GM12878 (cell line): ENCODE data around the gene SNTA1. TPM values are rescaled to one million over a fixed set of nuclear protein-coding genes. Genes with fewer than 3 reads are reported as not detected.
A peak's percentile ranks its signal among the peaks of the same experiment; 100 is the strongest.

Source experiments
- ATAC-seq: fragments of 200-7000 bp; cut with Tn5 transposase; 3 replicates; pipeline ENCODE4 v1.9.1; 2020; ENCODE audit warnings: mild to moderate bottlenecking, moderate library complexity
- BruUV-seq: library from RNA; stranded (reverse); fragments of 400-500 nt; replicated peaks from 2 replicates; lab custom pipeline; 2021; lab: Mats Ljungman, UMichigan
- CTCF ChIA-PET: fragments of 300-600 bp; sonication (Branson Sonifier 250); formaldehyde crosslinking; extraction: SDS; loops from one replicate; lab custom pipeline; 2021; ENCODE audit warnings: inconsistent platforms; lab: Yijun Ruan, JAX
- POLR2A ChIA-PET: fragments of 350-600 bp; formaldehyde crosslinking; extraction: SDS; loops from one replicate; lab custom pipeline; 2021; ENCODE audit warnings: inconsistent platforms; lab: Charles Lee
- RAD21 ChIA-PET: fragments of 300-600 bp; sonication (Branson Sonifier 250); formaldehyde crosslinking; loops from one replicate; lab custom pipeline; 2023; ENCODE audit warnings: antibody characterized with exemption; ENCODE audit not compliant: unreplicated experiment; lab: Charles Lee
- SMC1A ChIA-PET: fragments of 300-600 bp; sonication (Branson Sonifier 250); formaldehyde crosslinking; loops from one replicate; lab custom pipeline; 2023; ENCODE audit not compliant: unreplicated experiment, uncharacterized antibody; lab: Charles Lee
- DNase-seq: peaks from one replicate; pipeline ENCODE4 v3.0.0-alpha.2; 2011; ENCODE audit warnings: low read depth, low spot score
- FAIRE-seq: peaks from 3 replicates; lab custom pipeline; 2011; peaks lifted over from hg19 to GRCh38; lab: Jason Lieb, UNC
- H2AFZ ChIP-seq: 2 replicates; pipeline ENCODE4 v1.6.0; 2011; ENCODE audit warnings: low read depth, low read length, control low read depth; ENCODE audit not compliant: control insufficient read depth
- H3K27ac ChIP-seq: 2 replicates; pipeline ENCODE4 v1.5.1; 2011; ENCODE audit warnings: control low read depth; ENCODE audit not compliant: control insufficient read depth, insufficient read depth
- H3K27me3 ChIP-seq, 2 experiments: replicated peaks in 1 of 2; 2 replicates each; pipeline versions ENCODE4 v1.6.0 to v1.6.1; 2011; ENCODE audit warnings: low read length in 1 of 2; ENCODE audit not compliant: control insufficient read depth in 2 of 2, insufficient read depth in 2 of 2
- H3K36me3 ChIP-seq, 2 experiments: 2 replicates each; pipeline ENCODE4 v1.5.1; 2011; ENCODE audit warnings: low read length in 1 of 2; ENCODE audit not compliant: control insufficient read depth in 2 of 2, insufficient read depth in 2 of 2
- H3K4me1 ChIP-seq: 2 replicates; pipeline ENCODE4 v1.6.1; 2011; ENCODE audit warnings: mild to moderate bottlenecking, low read length, moderate library complexity, mixed read lengths; ENCODE audit not compliant: control insufficient read depth, insufficient read depth
- H3K4me2 ChIP-seq: 2 replicates; pipeline ENCODE4 v1.6.0; 2011; ENCODE audit warnings: control low read depth; ENCODE audit not compliant: control insufficient read depth, insufficient read depth
- H3K4me3 ChIP-seq: fragments of 200-600 bp; sonication (generic); 2 replicates; pipeline ENCODE4 v1.5.1; 2016
- H3K79me2 ChIP-seq: 2 replicates; pipeline ENCODE4 v1.6.0; 2011; ENCODE audit warnings: low read length; ENCODE audit not compliant: control insufficient read depth, insufficient read depth
- H3K9ac ChIP-seq: 2 replicates; pipeline ENCODE4 v1.8.0; 2011; ENCODE audit warnings: low read length, control low read depth, mixed read lengths; ENCODE audit not compliant: control insufficient read depth, insufficient read depth
- H3K9me3 ChIP-seq: replicated peaks from 3 replicates; pipeline ENCODE4 v1.5.1; 2011; ENCODE audit warnings: mild to moderate bottlenecking, low read length; ENCODE audit not compliant: control insufficient read depth, insufficient read depth
- H4K20me1 ChIP-seq: 2 replicates; pipeline ENCODE4 v1.6.0; 2011; ENCODE audit not compliant: control insufficient read depth, insufficient read depth
- CTCF ChIP-seq, 3 experiments: IDR thresholded peaks in 2 of 3; conservative IDR thresholded peaks in 1 of 3; 2 replicates each; pipeline ENCODE4 v1.5.1; 2011; ENCODE audit warnings: low read depth in 3 of 3, low read length in 3 of 3, mild to moderate bottlenecking in 3 of 3, control low read depth in 2 of 3, moderate library complexity in 2 of 3, inconsistent platforms in 1 of 3, mixed read lengths in 1 of 3; ENCODE audit not compliant: control insufficient read depth in 2 of 3, insufficient read depth in 1 of 3; ENCODE audit errors: extremely low read depth in 1 of 3
- EED ChIP-seq: sonication (generic); IDR thresholded peaks from 2 replicates; pipeline ENCODE4 v1.6.1; 2016; ENCODE audit warnings: antibody characterized with exemption, low read depth
- HDGF ChIP-seq: fragments of 450-650 bp; IDR thresholded peaks from 2 replicates; pipeline ENCODE4 v1.6.1; 2016; ENCODE audit warnings: antibody characterized with exemption
- IKZF2 ChIP-seq, 2 experiments: fragments of 450-650 bp; IDR thresholded peaks; 2 replicates each; pipeline ENCODE4 v1.6.1; 2017; ENCODE audit warnings: mild to moderate bottlenecking in 2 of 2, moderate library complexity in 2 of 2
- JUNB ChIP-seq: IDR thresholded peaks from 2 replicates; pipeline ENCODE4 v1.6.1; 2016; ENCODE audit warnings: antibody characterized with exemption, mild to moderate bottlenecking
- LARP7 ChIP-seq: fragments of 450-650 bp; IDR thresholded peaks from 2 replicates; pipeline ENCODE4 v1.6.1; 2017; ENCODE audit warnings: mild to moderate bottlenecking
- NFIC ChIP-seq: IDR thresholded peaks from 2 replicates; pipeline ENCODE4 v1.6.1; 2012; ENCODE audit warnings: low read depth, mild to moderate bottlenecking, inconsistent platforms, low read length, moderate library complexity
- RBBP5 ChIP-seq: fragments of 200-600 bp; sonication (generic); conservative IDR thresholded peaks from 2 replicates; pipeline ENCODE4 v1.6.1; 2016
- RELA ChIP-seq: fragments of 450-650 bp; IDR thresholded peaks from 2 replicates; pipeline ENCODE4 v1.8.0; 2014; ENCODE audit warnings: borderline replicate concordance; ENCODE audit not compliant: partially characterized antibody
- SKIL ChIP-seq: fragments of 450-650 bp; IDR thresholded peaks from 2 replicates; pipeline ENCODE4 v1.6.1; 2017; ENCODE audit warnings: mild to moderate bottlenecking, low read depth, inconsistent platforms; ENCODE audit not compliant: poor library complexity, severe bottlenecking
- USF1 ChIP-seq: IDR thresholded peaks from 2 replicates; pipeline ENCODE4 v1.6.1; 2011; ENCODE audit warnings: borderline replicate concordance, low read depth, mild to moderate bottlenecking, moderate library complexity, mixed read lengths, low read length; ENCODE audit not compliant: insufficient read depth; ENCODE audit errors: extremely low read length
- WGBS: methylation state at CpG from one replicate; pipeline ENCODE4 v1.1.6; 2016; ENCODE audit warnings: low lambda C conversion rate; ENCODE audit not compliant: insufficient replicate concordance, insufficient coverage; ENCODE audit errors: missing lambda C conversion rate; 5-methylcytosine and 5-hydroxymethylcytosine counted together
- in situ Hi-C: fragments of 300-500 bp; cut with MboI; formaldehyde crosslinking; loops from 9 replicates; pipeline ENCODE4 v1.14.3; 2018; ENCODE audit warnings: mixed read lengths
- intact Hi-C: fragments of 100-400 bp; cut with micrococcal nuclease; formaldehyde crosslinking; loops from one replicate; pipeline ENCODE4 v1.14.2; 2022; ENCODE audit not compliant: unreplicated experiment
- polyA plus RNA-seq, 11 experiments: library from polyadenylated mRNA; depleted of rRNA in 4 of 11; unstranded in 6 of 11; stranded (reverse) in 5 of 11; fragments of >200 nt; fragmentation: Nextera tagmentation in 4 of 11; fragmentation: Illumina TruSeq in 1 of 11; extraction: Ambion mirVana in 4 of 11; extraction: Trizol in 1 of 11; gene quantifications; 1 replicate in 1 of 11; 2 replicates in 10 of 11; pipeline versions ENCODE4 v1.2.1 to v1.2.3, GENCODE V29; 2011 to 2016; ENCODE audit warnings: inconsistent platforms in 2 of 11, missing spikeins in 2 of 11, low read depth in 1 of 11
- total RNA-seq, 4 experiments: library from RNA; depleted of rRNA in 3 of 4; stranded (reverse); fragments of >200 nt in 3 of 4; fragmentation: Illumina TruSeq in 1 of 4; extraction: Trizol in 1 of 4; gene quantifications; 2 replicates each; pipeline versions ENCODE4 v1.2.1 to v1.2.3, GENCODE V29; 2013 to 2021
- TF ChIP-seq, protein P1 (sequence below): fragments of 450-650 bp; IDR thresholded peaks from 2 replicates; pipeline ENCODE4 v1.6.1; 2014; ENCODE audit warnings: mild to moderate bottlenecking
- TF ChIP-seq, protein P2 (sequence below): fragments of 150-350 bp; IDR thresholded peaks from 2 replicates; pipeline ENCODE4 v1.6.1; 2016; ENCODE audit warnings: low read depth, low read length

Gene SNTA1
- total and polyA plus RNA-seq, 10 of the 15 experiments (the other 5 are each of a cell fraction or from before 2014, with no cell fraction given): 0.26 to 5.1 (median 1.8) TPM

- H3K36me3 ChIP-seq: no peaks in the 10 kb centered on the region
- no peaks in the 10 kb centered on the region; a peak in 1 of 4 replicates for H3K27me3 ChIP-seq
- no peaks in the 10 kb centered on the region for H4K20me1 ChIP-seq
- in situ Hi-C loops: no loop called here
- FAIRE-seq (no peak), DNase-seq (no peak), ATAC-seq (no peak)
- no TSS peak for BruUV-seq
- H3K9ac ChIP-seq: peak overlapping the region; percentile 27; the same call in 1 of the 2 replicates
- 56% methylated on average over 9 of the region's 9 CpGs for WGBS
- H3K27ac ChIP-seq: no peak overlapping the region
- POLR2A ChIA-PET: interaction anchor here (0.5 kb wide), 1 partner anchor 45 kb away, joined by 4 read pairs; no protein-coding TSS in a partner anchor
- H3K4me2 ChIP-seq: peak overlapping the region; percentile 93
- H2AFZ ChIP-seq: no peak overlapping the region
- H3K4me1 ChIP-seq: peaks cover 26% of the 10 kb centered on the region
- RAD21 ChIA-PET: interaction anchor here (1.1 kb wide), 1 partner anchor 48 kb away, joined by 3 read pairs; the partner anchor contains the start of gene CBFA2T2
- H3K9me3 ChIP-seq: no peaks in the 10 kb centered on the region
- intact Hi-C loops: no loop called here
- CTCF ChIA-PET: no interaction called here
- no peaks in the 10 kb centered on the region for H3K79me2 ChIP-seq
- H3K4me3 ChIP-seq: 0 out of 2 replicates have a peak overlapping the region, but pooled peaks have one; percentile 77
- SMC1A ChIA-PET: no interaction called here
- TF ChIP-seq HDGF: no peak
- TF ChIP-seq IKZF2 (IDR thresholded peaks at IDR 0.05): no peak
- TF ChIP-seq CTCF (IDR thresholded peaks at IDR 0.05 in 2 of 3, conservative IDR thresholded peaks at IDR 0.05 in 1 of 3; ENCODE audit: control insufficient read depth in 2 of 3, extremely low read depth in 1 of 3, insufficient read depth in 1 of 3, low read depth in 3 of 3, low read length in 3 of 3): no peak
- TF ChIP-seq, protein P1, sequence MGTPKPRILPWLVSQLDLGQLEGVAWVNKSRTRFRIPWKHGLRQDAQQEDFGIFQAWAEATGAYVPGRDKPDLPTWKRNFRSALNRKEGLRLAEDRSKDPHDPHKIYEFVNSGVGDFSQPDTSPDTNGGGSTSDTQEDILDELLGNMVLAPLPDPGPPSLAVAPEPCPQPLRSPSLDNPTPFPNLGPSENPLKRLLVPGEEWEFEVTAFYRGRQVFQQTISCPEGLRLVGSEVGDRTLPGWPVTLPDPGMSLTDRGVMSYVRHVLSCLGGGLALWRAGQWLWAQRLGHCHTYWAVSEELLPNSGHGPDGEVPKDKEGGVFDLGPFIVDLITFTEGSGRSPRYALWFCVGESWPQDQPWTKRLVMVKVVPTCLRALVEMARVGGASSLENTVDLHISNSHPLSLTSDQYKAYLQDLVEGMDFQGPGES: no peak
- TF ChIP-seq EED: no peak
- TF ChIP-seq, protein P2, sequence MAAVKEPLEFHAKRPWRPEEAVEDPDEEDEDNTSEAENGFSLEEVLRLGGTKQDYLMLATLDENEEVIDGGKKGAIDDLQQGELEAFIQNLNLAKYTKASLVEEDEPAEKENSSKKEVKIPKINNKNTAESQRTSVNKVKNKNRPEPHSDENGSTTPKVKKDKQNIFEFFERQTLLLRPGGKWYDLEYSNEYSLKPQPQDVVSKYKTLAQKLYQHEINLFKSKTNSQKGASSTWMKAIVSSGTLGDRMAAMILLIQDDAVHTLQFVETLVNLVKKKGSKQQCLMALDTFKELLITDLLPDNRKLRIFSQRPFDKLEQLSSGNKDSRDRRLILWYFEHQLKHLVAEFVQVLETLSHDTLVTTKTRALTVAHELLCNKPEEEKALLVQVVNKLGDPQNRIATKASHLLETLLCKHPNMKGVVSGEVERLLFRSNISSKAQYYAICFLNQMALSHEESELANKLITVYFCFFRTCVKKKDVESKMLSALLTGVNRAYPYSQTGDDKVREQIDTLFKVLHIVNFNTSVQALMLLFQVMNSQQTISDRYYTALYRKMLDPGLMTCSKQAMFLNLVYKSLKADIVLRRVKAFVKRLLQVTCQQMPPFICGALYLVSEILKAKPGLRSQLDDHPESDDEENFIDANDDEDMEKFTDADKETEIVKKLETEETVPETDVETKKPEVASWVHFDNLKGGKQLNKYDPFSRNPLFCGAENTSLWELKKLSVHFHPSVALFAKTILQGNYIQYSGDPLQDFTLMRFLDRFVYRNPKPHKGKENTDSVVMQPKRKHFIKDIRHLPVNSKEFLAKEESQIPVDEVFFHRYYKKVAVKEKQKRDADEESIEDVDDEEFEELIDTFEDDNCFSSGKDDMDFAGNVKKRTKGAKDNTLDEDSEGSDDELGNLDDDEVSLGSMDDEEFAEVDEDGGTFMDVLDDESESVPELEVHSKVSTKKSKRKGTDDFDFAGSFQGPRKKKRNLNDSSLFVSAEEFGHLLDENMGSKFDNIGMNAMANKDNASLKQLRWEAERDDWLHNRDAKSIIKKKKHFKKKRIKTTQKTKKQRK: no peak
- TF ChIP-seq LARP7: no peak
- TF ChIP-seq NFIC: no peak
- no peak for TF ChIP-seq RELA
- no peak for TF ChIP-seq SKIL
- TF ChIP-seq RBBP5: no peak
- no peak for TF ChIP-seq USF1
- TF ChIP-seq JUNB: no peak
Measured at GRCh38 chr20:33442136-33443005, 1.2 kb downstream of the SNTA1 start.
